NCI-H1417 treated with DMSO at 0.1 percent for 48 hours (cell line): ENCODE measurements around the gene KCNK16.
"Not testable (repeated sequence)": the region's sequence is repeated elsewhere in the genome, so short reads cannot be mapped to it uniquely, and the experiment has no call there.

Experiments used
- DNase-seq: peaks from one replicate; lab custom pipeline; 2025; lab: John Stamatoyannopoulos, UW

Gene KCNK16

DNA sequence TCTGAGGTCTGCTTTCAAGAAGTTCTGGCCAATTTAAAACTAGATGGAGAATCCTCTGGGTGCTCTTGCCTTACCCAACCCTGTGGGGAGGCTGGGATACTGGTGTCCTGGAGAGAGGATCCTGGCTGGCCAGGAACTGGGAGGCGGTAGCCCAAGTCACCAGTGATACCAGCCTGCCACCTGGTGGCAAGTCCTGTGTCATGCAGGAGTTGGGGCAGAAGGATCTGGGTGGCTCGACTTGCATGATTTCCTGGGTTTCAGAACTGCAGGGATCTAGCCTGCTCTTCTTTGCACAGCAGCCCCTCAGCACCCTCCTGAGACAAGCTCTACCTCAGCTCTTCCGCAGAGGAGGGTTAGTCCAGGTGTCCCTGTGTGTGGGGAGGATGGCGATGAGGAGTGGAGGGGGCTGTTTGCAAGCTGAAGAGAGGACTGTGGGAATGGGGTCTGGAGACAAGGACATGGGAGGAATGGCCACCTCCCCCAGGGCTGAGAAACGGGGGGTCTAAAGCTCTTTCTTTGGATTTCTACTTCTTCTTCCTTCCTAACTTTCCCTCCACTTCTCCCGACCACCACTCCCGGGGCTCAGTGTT lies 12.5 kb downstream of the KCNK16 start:
- no peak for DNase-seq

DNA sequence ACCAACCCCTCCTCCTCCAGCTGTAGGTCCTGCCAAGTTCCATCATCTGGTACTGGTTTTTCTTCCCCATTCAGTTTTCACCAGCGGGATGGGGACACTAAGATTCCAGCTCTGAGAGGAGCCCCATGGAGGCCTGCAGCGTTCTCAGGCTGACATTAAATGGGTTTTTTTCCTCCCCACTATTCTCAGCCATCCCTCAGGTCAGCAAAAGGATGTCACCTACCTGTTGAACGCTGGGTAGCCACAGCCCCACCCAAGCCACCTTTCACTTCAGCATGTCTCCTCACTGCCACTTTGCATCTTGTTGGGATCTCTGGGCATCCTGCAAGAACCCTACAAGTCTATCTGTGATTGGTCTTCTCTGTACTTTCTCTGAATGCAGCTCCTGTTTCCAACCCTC lies 15.0 kb downstream of the KCNK16 start:
- DNase-seq: no peak

DNA sequence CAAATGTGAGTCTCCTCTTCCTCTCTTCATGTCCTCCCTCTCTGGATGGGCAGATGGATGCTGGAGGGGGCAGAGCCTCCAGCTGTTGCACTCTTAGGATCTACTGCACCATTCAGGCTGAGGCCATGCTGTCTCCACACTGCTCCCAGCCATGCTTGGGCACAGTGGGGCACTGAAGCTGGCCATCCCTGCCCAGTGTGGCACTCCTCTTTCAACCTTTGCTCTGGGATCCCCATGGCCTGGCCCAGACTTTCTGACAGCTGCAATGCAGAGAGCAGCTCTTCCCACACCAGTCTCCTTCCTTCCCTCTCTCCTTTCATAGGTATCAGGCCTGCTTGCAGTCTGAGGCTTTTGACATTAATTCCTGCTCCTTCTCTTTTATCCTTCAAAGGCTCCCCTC lies 17.6 kb downstream of the KCNK16 start:
- DNase-seq: no peak

DNA sequence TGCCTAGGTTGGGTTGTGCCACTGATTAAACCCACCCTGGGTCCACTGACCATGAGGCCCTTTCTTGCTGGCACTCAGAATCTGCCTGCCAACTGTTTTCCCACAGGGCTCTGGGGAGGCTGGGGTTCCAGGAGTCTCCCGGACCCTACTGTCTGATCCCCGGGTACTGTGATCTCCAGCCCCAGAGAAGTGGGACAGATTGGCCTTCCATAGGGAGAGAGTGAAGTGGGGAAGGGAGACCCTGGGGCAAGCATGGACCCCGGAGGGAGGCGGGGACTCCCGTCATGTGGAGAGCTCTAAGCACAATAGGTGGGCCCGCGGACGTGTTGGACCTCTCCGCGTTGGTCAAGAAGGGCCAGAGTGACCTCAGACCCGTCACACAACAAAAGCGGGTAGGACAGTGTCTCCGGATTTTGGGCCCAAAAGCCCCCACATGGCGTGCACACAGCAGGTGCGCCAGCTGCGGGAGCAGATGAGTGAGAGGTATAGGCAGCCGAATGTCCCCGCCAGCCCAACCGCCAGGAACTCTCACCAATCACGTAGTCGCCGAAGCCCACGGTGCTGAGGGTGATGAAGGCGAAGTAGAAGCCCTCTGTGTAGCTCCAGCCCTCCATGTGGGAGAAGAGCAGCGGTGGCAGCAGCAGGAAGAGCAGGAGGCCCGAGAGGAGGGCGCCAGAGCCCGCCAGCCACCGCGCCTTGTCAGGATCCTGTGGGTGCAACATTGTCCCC lies 18.9 kb downstream of the KCNK16 start:
- DNase-seq: no peak

DNA sequence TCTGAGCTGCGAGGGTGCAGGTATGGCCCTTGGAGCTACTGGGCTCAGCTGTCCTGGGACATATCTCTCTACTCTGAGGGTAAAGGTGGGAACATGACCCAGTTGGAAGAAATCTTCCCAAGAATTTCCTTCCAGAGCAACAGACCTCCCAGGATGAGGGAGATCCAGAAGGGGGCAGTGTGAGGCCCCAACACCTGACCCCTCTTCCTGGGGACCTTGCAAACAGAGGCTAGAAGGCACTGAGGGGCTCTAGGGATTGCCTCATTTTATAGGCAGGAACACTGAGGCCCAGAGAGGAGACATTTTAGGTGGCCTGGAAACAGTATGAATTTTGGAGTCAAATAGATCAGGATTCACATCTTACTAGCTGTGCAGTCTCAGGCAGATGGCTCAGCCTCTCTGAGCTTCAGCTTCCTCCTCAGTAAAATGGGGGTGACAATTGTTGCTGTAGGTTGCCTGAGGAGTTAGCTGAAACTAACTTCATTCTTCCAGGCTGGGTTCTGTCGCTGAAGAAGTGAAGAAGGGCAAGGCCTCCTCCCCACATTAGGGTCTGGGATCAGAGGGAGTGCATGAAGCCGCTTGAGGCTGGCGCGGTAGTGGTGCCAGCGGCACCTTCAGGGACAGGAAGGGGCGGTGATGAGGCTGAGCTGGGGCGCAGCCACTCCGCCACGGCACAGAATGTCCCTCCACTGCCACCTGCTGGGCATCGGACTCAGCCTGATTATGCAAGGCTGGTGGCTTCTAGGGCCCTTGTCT lies 19.7 kb downstream of the KCNK16 start:
- no peak for DNase-seq

DNA sequence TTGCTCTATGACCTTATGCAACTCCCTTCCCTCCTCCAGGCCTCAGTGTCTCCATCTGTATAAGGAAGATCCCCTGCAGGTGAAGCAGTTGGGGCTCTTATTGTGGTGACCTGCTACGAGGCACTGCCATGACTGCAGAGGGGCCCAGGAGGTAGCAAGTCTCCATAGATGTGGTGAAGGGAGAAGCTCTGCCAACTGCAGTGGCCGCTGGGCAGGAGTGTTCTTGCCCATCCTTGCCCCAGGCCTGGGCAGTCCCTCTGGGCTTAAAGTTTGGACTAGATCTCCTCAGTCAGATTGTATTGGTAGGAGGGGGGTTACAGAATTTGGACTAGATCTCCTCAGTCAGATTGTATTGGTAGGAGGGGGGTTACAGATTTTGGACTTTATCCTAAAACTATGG lies 20.5 kb downstream of the KCNK16 start:
- no peak for DNase-seq

DNA sequence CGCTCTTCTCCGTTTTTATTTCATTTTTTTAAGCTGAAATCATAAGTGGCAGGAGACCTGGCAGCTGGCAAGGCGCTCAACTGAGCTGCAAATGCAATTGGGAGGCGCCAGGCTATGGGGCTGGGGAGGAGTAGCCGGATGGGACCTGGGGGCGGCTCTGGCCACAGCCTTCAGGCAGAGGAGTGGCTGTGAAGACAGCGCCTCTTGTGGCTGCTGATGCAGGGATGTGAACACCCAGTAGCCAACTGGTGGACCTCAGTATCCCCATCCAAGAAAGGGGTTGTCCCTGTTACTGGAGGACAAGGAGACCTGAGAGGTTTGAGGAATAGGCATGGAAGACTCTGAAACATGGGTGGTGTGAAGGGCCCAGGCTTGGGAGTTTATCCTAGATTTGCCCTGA lies 20.9 kb downstream of the KCNK16 start:
- DNase-seq: no peak

DNA sequence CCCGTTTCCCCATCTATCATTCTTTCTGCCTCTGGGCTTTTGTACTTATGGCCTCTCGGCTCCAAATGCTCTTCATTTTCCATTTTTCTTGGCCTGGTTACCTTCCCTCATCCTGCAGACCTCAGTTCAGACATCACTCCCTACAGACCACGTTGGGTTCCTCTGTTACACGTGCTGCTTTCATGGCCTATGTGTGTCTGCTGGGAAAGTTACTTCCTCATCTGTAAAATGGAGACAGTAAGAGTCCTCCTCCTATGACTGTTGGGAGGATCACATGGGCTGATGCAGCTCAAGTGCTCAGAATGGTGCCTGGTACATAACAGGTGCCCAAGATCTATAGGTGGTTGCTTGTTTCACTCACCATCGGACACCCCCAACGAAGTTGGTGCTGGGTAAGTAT lies 21.8 kb downstream of the KCNK16 start:
- DNase-seq: no peak

DNA sequence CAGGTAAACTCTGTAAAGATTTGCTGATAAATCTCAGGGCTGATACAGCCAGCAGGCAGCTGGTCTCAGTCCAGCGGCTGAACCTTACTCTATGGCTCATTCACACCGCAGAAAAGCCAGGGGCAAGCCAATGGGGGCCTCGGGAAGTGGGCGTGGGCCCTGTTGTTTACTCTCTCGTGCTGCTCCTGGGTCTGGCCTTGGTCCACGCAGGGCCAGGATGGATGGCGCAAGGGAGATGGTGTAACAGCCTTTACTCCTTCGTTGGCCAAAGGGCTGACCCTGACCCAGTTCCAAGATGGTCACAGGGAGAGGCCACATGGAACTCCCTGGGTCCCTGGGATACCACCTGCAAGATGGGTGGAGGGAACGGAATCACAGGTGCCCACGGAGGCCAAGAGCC lies 24.4 kb downstream of the KCNK16 start:
- DNase-seq: no peak

DNA sequence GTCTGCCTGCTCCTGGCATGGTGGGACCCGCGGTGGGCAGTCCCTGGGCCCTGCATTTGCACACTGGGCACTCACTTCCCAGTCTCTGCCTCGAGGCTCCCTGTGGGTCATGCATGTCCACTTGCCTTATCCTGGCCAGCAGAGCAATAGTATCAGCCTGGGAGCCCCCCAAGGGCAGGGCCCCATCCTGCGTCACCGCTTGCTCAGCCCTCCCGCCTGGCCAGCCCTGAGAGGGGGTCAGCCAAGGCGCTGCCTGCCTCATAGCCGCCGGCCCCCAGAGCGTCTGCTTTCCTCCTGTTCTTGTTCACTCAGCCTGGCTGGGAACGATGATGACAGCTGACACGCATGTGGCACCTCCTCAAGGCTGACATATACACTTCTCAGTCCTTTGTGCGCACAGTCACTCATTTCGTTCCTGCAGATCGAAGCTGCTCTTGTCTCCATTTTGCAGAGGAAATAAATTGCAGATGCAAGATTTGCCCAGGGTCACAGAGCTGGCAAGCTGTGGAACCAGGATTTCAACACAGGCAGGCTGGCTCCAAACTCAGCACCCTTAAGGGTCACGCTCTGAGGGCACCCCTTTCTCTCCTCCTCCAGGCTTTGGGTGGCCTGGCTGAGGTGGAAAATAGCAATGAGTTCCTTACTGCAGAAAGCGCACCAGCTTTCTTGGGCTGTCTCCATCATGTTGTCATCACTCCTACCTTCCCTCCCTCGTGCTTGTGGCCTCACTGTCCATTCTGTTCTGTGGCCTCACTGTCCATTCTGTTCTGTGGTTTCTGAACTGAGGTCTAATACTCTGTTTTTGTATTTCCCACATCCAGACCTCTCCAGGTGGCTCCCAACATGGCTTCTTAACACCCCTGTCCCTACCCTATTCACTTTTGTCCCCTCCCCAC lies 25.5 kb downstream of the KCNK16 start:
- DNase-seq: no peak

DNA sequence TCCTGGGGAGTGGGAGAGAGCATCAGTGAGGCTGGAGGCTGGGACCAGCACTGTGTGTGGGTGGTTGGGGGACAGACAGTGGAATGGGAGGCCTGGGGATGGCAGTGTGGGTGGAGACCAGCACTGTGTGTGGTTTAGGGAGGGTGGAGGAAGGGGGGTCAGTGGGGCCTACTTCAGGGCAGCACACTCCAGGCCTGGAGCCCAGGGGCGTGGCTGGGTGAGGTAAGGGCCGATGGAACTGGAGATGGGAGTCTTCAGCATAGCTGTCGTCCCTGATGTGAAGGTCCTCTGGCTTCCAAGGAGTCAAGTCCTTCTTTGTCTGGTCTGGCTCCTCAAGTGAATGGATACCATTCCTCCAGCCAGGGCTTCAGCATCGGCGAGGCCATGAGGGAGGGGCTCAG lies 26.9 kb downstream of the KCNK16 start:
- DNase-seq: no peak

DNA sequence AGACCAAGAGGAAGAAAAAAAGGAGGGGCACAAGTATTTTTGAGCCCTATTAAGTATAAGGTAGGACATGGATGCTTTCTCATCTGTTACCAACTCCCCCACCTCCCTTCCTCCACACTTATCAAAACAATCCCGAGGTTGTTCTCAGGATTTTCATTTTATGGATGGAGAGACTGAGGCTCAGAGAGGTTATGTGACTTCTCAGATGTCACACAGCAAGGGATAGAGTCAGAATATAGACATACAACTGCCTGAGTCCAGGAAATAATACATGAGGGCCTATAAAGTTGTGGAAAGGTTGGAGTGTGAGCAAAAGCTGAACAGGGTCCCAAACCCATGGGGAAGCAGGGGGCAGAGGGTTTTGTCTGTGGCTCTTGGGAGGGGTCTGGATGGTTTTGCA lies 27.6 kb downstream of the KCNK16 start:
- DNase-seq: no peak

DNA sequence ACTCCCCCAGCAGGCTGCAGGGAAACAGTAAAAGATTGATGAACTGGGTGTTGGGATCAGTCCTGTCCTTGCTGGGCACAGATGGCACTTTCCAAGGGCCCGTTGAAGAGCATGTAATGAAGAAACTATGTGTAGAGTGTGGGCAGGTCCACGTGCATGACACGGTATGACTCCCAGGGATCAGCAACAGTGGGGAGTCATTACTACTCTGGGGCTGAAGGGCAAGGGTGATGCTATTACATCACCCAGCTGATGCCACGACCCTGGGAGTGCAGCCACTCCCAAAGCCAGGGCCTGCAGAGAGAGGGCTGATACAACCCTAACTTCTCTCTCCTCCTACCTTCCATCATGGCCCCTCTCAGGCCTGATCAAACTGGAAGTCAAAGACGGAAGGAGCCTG lies 28.4 kb downstream of the KCNK16 start:
- DNase-seq: no peak

DNA sequence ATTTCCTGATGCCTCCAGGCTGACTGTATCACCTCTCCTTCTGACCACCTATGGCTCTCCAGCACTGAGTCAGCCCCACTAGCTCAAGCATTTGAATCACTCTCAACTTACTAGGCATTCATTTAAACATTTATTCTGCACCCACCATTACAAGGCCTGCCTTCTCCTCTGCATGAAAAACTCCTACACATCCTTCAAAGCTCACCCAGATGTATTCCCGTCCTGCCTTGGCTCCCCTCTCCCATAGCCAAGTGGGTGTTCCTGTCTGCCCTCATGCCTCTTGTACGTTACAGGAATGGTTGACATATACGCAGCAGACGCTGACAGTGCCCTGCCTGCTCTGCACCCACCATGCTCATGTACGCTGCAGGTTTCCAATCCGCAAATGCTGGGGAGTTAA lies 29.9 kb downstream of the KCNK16 start:
- DNase-seq: no peak

DNA sequence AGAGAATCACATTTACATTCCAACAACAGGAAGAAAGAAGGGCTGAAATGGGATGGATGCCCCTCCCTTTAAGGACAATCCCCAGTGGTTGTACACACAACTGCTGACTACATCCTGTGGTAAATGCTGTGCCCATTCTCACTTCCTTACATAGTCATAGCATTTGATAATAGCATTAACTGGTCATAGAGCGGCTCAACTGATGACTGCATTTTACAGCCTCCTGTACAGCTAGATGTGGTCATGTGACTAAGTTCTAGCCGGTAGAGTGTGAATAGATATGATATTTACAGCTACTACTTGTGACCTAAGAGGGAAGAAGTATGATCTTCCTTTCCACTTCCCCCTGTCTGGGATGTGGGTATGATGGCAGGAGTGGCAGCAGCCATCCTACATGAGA lies 33.0 kb downstream of the KCNK16 start:
- DNase-seq: no peak

DNA sequence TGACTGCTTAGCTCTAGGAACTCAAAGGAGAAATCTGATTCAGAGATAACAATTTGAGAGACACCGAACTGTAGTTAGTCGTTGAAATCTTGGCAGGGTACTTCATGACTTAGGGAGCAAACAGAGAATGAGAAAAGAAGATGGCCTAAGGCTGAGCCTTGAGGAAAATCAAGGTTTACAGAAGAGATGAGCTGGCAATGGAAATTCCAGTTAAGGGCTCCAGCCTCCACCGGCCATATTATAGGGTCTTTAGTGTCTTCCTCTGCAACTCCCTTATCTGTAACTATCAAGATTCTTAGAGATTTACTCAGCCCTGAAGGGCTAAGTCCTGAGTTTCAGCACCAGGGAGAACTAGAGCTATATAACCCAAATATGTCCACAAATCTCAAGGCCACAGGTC lies 34.9 kb downstream of the KCNK16 start:
- no peak for DNase-seq

DNA sequence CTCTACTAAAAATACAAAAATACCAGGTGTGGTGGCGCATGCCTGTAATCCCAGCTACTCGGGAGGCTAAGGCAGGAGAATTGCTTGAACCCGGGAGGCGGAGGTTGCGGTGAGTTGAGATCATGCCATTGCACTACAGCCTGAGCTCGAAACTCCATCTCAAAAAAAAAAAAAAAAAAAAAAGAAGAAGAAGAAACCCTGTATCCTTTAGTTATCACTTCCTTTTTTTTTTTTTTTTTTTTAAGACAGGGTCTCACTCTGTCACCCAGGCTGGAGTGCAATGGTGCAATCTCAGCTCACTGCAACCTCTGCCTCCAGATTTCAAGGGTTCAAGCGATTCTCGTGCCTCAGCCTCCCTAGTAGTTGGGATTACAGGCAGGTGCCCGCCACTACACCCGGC lies 35.9 kb downstream of the KCNK16 start:
- DNase-seq: not testable (repeated sequence)

DNA sequence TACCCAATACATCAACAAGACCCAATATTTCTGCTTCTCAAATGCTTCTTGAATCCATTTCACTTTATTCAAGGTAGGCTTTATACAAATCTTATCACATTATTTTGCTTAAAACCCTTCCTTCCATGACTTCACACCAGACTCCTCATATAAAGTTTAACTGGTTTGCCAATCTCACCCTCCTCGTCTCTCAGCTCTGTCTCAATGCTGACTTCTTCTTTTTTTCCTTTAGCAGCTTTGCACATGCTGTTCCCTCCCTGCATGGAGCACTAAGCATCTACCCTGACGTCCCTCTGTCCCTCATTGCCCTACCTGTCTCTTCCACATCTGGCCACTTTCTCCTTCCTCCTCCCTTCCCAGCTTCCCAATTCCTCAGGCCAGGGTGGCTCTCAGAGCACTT lies 39.7 kb downstream of the KCNK16 start:
- no peak for DNase-seq

DNA sequence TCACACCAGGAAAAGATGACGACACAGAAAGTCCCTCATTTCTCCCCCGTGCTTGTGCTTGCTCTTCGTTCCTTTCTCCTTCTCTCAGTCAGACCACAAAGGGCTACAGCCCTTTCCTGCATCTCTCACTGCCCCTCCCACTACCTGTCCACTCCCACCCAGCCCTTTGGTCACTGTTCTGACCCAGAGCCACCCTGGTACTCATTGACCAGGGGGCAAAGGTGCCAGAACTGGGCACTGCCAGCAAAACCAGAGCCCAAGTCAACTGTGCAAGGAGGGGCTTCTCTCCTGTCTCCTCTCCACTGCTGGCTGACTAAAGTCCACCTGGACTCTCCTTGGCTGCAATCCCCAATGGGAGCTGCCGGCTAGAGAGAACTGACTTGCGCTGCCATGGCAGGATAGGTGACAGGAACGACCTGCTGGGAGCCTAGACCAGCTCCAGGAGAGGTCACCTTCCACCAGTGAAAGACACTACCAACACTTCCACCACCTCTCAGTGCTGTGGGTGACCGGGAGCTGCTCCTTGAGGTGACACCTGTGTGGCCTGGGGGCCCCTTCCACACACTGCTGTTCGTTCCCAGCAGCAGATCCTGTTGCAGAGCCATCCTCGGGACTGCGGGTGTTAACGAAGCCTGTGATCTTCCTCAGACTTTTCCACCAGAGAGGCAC lies 41.1 kb downstream of the KCNK16 start:
- DNase-seq: no peak

DNA sequence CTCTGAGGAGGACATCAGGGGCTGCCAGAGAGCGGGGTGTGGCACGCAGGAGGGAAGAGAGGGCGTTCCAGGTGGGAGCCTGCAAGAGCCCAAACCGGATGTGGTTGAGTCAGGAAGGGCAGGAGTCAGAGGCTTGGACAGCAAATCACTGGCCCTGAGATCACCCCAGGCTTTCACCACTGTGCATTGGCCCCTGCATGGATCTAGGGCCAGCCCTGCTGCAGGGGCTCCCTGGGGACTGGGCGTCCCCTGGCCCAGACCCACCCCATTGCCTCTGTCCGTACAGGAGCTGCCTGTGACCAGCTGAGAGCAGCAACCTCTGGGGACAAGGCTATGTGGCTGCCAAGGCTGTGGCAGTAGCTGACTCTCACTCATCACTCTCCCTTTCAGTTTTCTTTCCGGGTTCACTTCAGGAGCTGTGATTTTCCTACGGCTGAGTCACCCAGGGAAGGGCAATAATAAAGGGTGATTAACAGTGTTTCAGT lies 42.2 kb downstream of the KCNK16 start:
- DNase-seq: no peak

DNA sequence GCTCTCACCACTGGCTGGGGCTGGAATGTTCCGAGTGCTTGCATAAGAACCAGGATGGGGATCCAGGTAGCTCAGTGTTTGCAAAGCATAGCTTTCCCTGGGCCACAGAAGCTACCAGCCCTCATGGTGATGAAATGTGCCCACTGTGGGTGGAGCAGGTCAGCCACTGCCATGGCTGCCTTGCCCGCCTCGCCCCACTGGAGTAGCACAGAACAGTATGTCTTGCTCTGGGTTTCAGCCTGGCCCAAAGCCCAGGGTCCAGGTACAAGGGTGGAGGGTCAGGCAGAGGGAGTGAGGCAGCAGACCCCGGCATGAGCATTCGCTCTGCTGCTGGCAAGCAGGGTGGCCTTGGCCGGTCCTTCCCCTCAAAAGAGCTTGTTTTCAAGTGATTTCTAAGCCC lies 43.0 kb downstream of the KCNK16 start:
- no peak for DNase-seq
